Measurements from ENCODE around the gene SYNPR. TPM values are rescaled to one million over a fixed set of nuclear protein-coding genes. Genes with fewer than 3 reads are reported as not detected.

The SYNPR gene
- polyA plus RNA-seq, 1 donor from 2014 or later, result 2.0 TPM

GRCh38 chr3:63532521-63532920, 254.4 kb downstream of the SYNPR start:
- Histone ChIP-seq H2AFZ (ENCODE audit: low read depth, low read length) (no peak overlapping the region), H3K4me3 (ENCODE audit: low read length) (no peak overlapping the region), H3K27me3 (ENCODE audit: insufficient read depth, low read depth, low read length) (no peaks in the 10 kb centered on the region), H3K79me2 (replicated peaks; ENCODE audit: insufficient read depth, low read length) (no peaks in the 10 kb centered on the region), H3K27ac (ENCODE audit: low read length) (no peak overlapping the region), H3F3A (ENCODE audit: insufficient read depth, low read length, poor library complexity, severe bottlenecking) (no peaks in the 10 kb centered on the region), H3K4me2 (ENCODE audit: low read length) (no peak overlapping the region), H3K9me3 (ENCODE audit: low read length) (no peaks in the 10 kb centered on the region), H4K20me1 (ENCODE audit: insufficient read depth) (no peaks in the 10 kb centered on the region), H3K36me3 (ENCODE audit: insufficient read depth, low read length) (no peaks in the 10 kb centered on the region), H3K9me2 (ENCODE audit: insufficient read depth, low read length) (no peaks in the 10 kb centered on the region), H3K9ac (ENCODE audit: low read length) (no peak overlapping the region)
- TF ChIP-seq TAF1 (IDR thresholded peaks at IDR 0.05; ENCODE audit: low read depth) (no peak), CTCF (IDR thresholded peaks at IDR 0.05; ENCODE audit: poor library complexity, severe bottlenecking) (no peak), MXI1 (conservative IDR thresholded peaks at IDR 0.05; ENCODE audit: poor library complexity, severe bottlenecking) (no peak), EP300 (conservative IDR thresholded peaks at IDR 0.05; ENCODE audit: poor library complexity, severe bottlenecking) (no peak), REST (IDR thresholded peaks at IDR 0.05; ENCODE audit: borderline replicate concordance) (no peak), SMC3 (conservative IDR thresholded peaks at IDR 0.05; ENCODE audit: poor library complexity) (no peak), RAD21 (conservative IDR thresholded peaks at IDR 0.05) (no peak), POLR2AphosphoS5 (IDR thresholded peaks at IDR 0.05) (no peak), EZH2 (IDR thresholded peaks at IDR 0.05; ENCODE audit: borderline replicate concordance, insufficient read depth, low read length, poor library complexity, severe bottlenecking) (no peak)

- Histone ChIP-seq H3K9me2 (ENCODE audit: insufficient read depth, low read length) (no peaks in the 10 kb centered on the region), H3K79me2 (replicated peaks; ENCODE audit: insufficient read depth, low read length) (no peaks in the 10 kb centered on the region), H3K27me3 (ENCODE audit: insufficient read depth, low read depth, low read length) (no peaks in the 10 kb centered on the region), H3K4me2 (ENCODE audit: low read length) (no peak overlapping the region), H3K4me3 (ENCODE audit: low read length) (no peak overlapping the region), H3K9me3 (ENCODE audit: low read length) (no peaks in the 10 kb centered on the region), H3F3A (ENCODE audit: insufficient read depth, low read length, poor library complexity, severe bottlenecking) (no peaks in the 10 kb centered on the region), H3K36me3 (ENCODE audit: insufficient read depth, low read length) (no peaks in the 10 kb centered on the region), H2AFZ (ENCODE audit: low read depth, low read length) (no peak overlapping the region), H4K20me1 (ENCODE audit: insufficient read depth) (no peaks in the 10 kb centered on the region), H3K27ac (ENCODE audit: low read length) (no peak overlapping the region), H3K9ac (ENCODE audit: low read length) (no peak overlapping the region)
- TF ChIP-seq CTCF (IDR thresholded peaks at IDR 0.05; ENCODE audit: poor library complexity, severe bottlenecking) (no peak), RAD21 (conservative IDR thresholded peaks at IDR 0.05) (no peak), SMC3 (conservative IDR thresholded peaks at IDR 0.05; ENCODE audit: poor library complexity) (no peak), EZH2 (IDR thresholded peaks at IDR 0.05; ENCODE audit: borderline replicate concordance, insufficient read depth, low read length, poor library complexity, severe bottlenecking) (no peak), POLR2AphosphoS5 (IDR thresholded peaks at IDR 0.05) (no peak), EP300 (conservative IDR thresholded peaks at IDR 0.05; ENCODE audit: poor library complexity, severe bottlenecking) (no peak), MXI1 (conservative IDR thresholded peaks at IDR 0.05; ENCODE audit: poor library complexity, severe bottlenecking) (no peak), REST (IDR thresholded peaks at IDR 0.05; ENCODE audit: borderline replicate concordance) (no peak), TAF1 (IDR thresholded peaks at IDR 0.05; ENCODE audit: low read depth) (no peak)
Measured at GRCh38 chr3:63538919-63539318, 260.8 kb downstream of the SYNPR start.
